Metanephros (tissue), 2 donors: Measurements from ENCODE around the gene GDPD1. TPM values are rescaled to one million over a fixed set of nuclear protein-coding genes. Genes with fewer than 3 reads are reported as not detected.

Experiments
- small RNA-seq: library from RNA; depleted of rRNA; stranded (forward); fragments of <200 nt; gene quantifications from one replicate; pipeline ENCODE3, GENCODE V24; 2014; ENCODE audit warnings: low replicate concordance
- total RNA-seq: library from RNA; depleted of rRNA; stranded (reverse); fragments of >200 nt; gene quantifications from one replicate; pipeline ENCODE4 v1.2.3, GENCODE V29; 2014

GDPD1 gene
- 4.0 TPM for total RNA-seq

GRCh38 chr17:59220328-59221158 lies at the start of gene GDPD1:
Gene GDPD1 (plus strand): TSS chr17:59220511. CDS start chr17:59220610, 99 bp downstream.

Small RNA genes lying within 50 kb of the gene (small RNA-seq; reads per million reads assigned to genes)
- gene RF00019, result not detected
- gene SNRPGP17, result not detected

Other genes with a start within 250 kb of the GDPD1 start
- 29.6 TPM for gene TRIM37, start 113.6 kb upstream of the GDPD1 start, total RNA-seq
- 37.4 TPM for gene SKA2, start 65.3 kb upstream of the GDPD1 start, total RNA-seq
- gene PRR11, start 64.8 kb upstream of the GDPD1 start, total RNA-seq, result 5.3 TPM
- 17.0 TPM for gene SMG8, start 10.5 kb upstream of the GDPD1 start, total RNA-seq
- 47.6 TPM for gene YPEL2, start 111.1 kb downstream of the GDPD1 start, total RNA-seq